ENCODE measurements around the gene BARHL2.

Gene BARHL2

DNA sequence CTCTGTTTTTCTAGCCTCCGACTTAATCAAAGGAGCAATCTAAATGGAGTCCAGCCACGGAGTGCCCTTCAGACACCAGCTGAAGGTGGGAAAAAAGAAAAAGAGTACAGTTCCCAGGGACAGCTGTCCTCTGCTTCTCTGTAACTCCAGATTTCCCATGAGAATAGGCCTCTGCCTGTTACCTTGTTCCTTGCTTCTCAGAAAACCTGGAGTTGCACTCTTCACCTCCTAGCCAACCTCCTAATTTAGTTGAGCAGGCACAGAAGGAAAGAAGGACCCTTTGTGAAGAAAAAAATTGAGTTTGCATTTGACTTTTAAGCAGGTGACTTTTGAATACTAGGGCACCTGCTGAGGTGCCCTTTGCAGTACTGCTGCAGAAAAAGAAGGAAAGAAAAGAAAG, 8.3 kb downstream of the BARHL2 start:
- no peak for FAIRE-seq

DNA sequence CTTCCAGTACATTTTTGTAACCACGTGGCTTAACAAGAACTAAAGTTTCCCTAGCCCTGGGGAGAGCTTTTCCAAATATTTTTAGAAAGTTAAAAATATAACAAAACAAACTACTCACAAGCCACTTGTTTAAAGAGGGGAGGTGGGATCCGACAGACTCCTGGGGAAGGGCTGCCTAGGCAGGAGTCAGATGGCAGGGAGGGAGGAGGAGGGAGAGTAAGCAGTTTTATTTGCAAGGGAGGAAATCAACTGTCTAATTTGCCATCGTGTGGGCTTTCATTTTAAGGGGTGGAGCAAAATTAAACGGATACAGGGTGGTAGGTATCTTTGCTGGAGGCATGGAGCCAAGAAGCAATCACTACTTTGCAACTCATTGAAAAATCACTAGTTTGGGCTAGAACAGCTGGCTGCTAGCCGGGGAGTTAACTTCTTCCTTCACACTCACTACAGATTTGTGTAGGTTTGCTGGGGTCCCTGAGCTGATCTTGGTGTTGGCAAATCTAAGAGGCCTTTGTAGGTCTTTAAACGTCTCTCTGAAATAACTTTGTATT, 8.8 kb downstream of the BARHL2 start:
- no peak for FAIRE-seq

DNA sequence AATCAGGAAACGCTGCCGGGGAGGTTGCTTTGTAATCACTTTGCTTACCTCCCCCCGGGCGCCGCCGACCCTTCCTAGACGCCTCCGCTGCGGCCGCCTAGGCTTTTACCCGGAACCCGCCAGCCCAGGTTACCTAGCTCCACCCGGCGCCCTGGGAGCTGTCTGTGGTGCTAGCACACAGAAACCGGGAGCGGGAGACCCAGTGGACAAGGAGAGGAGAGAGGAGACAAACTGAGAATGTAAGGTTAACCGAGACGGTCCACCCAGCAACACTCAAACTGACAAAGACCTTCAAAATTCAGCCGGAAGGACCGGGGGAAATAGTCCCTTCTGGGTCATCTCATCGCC, 9.8 kb downstream of the BARHL2 start:
- no peak for FAIRE-seq

DNA sequence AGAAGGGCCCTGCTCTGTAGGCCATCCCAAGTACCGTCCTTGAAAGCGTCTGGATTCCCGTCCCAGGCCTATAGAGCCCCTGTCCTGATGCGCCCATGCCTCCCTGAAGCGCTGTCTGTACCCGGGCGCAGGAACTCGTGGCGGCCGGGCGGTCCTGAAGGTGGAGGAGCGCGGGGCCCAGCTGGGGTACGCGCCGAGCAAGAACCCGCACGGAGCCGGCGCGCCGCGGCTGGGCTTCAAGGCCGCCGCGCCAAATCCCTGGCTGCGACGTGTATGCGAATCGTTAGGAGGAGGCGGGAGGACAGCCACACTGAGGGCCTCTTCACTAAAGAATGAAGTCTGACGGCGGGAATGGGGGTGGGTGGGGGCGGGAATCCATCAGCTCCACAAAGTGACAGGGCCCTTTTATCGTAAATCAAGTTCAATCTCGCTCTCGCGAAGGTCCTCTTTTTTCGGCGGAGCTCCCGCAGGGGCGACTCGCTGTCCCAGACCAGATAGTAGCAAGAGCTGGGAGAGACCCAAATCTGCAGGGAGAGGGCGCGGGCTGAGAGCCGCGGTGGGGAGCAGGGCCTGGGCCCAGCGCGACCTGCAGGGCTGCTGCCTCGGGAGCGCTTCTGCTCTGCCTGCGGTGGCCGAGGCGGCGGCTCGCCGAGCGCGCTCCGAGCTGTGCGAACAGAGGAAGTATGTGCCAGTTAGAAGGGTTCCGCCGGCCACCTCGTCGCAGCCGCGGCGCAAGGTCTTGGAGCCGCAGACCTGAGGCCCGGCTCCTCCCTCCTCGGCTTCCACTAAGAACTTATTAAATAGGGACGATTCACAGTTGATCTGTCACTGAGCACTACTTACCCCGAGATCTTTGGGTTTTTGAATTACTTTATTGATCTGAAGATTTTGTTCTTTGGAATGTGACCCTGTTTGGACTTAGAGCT, 10.4 kb downstream of the BARHL2 start:
- no peak for FAIRE-seq

DNA sequence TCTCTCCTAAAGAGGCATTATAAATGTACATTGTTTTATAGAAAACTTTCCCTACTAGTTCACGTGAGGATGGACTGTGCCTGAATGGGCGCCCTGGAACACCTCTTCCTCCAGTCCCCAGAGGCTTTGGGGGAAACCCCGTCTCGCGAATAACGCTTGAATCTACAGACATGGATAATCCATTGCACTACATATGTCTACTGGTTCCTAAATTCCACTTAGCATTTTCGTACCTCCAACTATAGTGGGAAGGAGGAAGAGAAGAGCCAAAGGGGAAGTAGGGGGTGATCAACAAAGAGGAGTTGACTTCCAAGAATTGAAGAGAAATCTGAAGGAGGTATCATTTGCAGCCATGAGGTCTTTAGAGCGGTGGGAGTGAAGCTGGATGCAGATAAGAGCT, 11.1 kb downstream of the BARHL2 start:
- FAIRE-seq, result no peak

DNA sequence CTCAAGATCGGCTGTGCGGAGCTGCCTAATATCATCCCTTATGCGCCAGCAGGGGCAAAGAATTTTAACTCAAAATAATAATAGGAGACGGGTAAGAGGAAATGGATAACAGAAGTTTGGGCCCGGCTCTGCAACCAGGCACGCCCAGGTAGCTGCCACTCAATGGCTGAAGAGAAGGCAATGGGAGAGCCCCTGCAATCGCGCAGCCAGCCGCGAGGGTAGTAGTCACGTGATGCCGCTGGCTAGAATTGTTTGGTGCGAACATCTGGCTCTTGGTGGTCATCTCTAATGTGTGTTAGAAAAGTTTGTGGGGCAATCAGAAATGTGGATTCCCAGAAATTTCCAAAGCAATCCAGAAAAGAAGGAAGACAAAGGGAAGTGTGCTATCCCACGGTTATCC, 12.3 kb downstream of the BARHL2 start:
- FAIRE-seq, result no peak

DNA sequence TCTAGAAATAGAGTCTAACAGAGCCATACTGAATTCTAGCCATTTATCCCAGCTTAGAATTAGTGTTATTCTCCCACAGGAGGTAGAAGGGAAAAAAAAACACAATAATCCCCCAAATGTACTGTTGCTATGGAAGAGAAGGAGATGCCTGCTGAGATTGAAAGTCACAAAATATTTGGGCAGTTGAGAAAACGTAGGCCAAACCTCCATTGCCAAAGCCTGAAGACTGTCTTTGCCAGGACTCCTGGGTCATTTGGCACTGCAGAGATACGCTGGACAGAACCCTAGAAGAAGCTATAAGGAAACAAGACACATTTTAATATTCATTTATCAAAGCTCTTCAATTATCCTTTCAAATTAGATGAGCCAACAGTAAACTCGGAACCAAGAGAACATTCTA, 22.3 kb downstream of the BARHL2 start:
- no peak for FAIRE-seq

DNA sequence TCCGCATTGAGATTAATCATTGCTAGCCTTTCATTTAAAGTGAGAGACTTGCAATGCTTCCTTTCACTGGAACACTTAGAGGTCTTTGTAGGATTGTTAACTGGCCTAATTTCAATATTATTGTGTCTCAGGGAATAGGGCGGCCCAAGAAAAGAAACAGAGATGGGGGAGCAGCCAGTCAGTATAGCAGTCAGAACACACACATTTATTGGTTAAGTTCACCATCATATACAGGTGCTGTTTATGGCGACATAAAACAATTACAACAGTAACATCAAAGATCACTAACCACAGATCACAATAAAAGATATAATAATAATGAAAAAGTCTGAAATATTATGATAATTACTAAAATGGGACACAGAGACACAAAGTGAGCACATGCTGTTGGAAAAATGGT, 29.4 kb downstream of the BARHL2 start:
- FAIRE-seq, result no peak

DNA sequence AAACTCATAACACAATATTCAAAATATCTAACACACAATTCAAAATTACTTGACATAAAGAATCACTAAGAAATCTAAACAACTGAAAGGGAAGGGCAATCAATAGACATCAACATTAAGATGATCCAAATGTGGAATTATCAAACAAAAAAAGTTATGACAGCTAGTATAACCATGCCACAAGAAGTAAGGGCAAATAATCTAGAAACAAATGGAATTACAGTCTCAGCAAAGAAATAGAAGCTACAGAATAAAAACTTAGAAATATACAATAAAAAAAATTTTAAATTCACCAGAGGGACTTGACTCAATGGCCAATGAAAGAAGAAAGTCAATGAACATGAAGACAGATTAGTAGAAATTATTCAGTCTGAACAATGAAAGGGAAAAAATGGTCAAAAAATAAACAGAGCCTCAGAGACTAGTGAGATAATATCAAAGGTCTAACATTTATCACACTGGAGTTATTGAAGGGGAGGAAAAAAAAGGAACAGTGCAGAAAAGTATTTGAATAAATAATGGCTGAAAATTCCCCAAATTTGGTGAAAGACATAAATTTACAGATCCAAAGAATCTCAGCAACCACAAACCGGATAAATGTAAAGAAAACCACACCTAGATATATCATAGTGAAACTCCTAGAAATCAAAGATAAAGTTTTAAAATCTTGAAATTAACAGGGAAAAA, 41.8 kb downstream of the BARHL2 start:
- no peak for FAIRE-seq

DNA sequence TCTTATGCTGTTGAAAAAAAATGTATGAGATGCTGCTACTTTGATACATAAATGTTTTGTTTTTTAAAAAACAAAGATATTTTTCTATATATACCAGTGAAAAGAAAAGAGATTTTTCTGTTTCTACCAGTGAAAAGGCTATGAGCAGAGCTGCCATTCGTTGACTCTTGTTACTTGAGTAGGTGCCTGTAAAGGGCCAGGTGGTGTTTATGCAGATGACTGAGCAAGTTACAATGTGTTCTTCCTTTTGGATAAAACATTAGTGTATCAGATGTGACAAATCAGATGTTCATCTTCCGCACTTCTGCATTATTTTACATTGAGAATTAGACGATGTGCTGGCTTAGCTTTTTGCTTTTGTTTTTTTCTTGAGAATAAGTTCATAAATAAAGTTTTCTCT, 45.4 kb downstream of the BARHL2 start:
- FAIRE-seq, result no peak

DNA sequence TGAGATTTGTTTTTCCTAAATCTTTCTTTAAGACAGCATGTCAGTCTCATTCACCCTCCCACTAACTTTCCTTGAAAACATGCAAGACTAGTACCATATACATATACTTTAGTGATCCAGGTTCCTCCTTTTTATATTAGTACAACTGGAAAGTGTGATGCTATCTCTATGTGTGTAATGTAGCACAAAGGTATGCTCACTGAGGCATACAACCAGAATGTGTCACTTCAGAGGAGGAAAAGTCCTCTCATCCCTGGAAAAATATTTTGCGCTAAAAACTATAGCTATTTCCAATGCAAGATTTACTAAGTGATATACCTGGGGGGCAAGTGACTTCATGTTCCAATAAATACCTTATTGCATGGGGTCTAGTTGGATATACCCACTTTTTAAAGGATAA, 45.9 kb downstream of the BARHL2 start:
- no peak for FAIRE-seq

All from A204.1 (cell line).